ENCODE data around the gene CYLC1.

CYLC1 gene, protein sequence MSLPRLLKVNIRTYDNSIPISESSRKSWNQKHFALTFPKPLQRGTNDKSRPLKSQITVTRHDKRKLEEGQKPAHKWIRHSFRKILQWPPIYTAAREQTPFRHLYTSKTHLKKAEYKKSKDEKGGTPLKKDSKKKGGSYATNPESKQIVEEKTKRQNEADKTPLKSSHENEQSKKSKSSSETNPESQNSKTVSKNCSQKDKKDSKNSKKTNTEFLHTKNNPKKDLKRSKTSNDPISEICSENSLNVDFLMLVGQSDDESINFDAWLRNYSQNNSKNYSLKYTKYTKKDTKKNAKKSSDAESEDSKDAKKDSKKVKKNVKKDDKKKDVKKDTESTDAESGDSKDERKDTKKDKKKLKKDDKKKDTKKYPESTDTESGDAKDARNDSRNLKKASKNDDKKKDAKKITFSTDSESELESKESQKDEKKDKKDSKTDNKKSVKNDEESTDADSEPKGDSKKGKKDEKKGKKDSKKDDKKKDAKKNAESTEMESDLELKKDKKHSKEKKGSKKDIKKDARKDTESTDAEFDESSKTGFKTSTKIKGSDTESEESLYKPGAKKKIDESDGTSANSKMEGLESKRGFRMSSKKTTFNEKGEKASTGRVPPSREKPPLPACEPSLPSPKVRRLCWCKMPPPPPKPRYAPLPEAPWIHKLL

DNA sequence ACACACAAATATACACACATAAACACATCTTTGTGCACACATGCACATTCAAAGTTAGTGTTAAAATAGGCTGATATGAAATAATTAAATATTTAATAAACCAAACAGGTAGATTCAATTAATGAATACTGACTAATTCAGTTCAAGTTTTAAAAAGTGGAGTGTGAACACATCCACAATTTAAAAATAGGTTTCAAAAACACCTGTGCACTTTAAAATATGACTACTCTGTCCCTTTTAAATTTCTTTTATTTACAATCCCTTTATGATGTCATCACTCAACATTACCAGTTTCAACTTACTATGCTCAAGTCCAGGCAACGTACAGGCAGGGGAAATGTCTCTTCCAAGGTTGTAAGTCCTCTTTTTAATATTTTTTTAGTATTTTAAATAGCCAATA, at the start of gene CYLC1:
TSS of gene CYLC1 (plus strand) at position 301 of the 400 bp plus-strand sequence. CDS start at position 338, 37 bp downstream.
- Histone ChIP-seq H3K4me2 (no peak within 1 kb of the TSS), H3K9ac (no peak within 1 kb of the TSS), H3K9me3 (peaks cover 8% of the 10 kb centered on the region), H3K36me3 (no peaks in the 10 kb centered on the region), H3K27ac (no peak within 1 kb of the TSS), H3K4me1 (no peaks in the 10 kb centered on the region), H3K4me3 (no peak within 1 kb of the TSS), H3K27me3 (peaks cover 42% of the 10 kb centered on the region), H4K20me1 (no peaks in the 10 kb centered on the region)
- no peak for TF ChIP-seq Cebpa-rat (IDR thresholded peaks at IDR 0.05)

DNA sequence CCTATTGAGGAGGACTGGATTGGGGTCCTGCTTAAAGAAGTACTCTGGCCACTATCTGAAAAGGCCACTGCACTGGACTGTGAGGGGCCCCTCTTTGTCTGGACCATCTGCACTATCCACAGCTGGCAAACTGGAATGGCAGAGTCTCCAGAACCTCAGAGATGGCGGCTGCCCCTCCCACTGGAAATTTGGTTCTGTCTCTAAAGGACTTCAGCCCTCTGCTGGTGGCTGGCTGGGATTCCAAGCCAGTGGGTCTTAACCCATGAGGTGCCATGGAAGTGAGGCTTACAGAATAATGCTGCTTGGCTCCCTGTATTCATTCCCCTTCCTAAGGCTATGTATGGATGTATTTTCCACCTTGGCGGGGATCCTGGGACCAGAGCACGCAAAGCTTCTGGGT, 41.6 kb upstream of the CYLC1 start:
- Histone ChIP-seq H3K36me3 (no peaks in the 10 kb centered on the region), H4K20me1 (no peaks in the 10 kb centered on the region), H3K4me1 (no peaks in the 10 kb centered on the region), H3K9ac (no peak overlapping the region), H3K27ac (no peak overlapping the region), H3K4me2 (no peak overlapping the region), H3K4me3 (no peak overlapping the region), H3K9me3 (peaks cover 10% of the 10 kb centered on the region; the same call in 1 of the 2 replicates), H3K27me3 (peaks cover 39% of the 10 kb centered on the region)
- TF ChIP-seq Cebpa-rat (IDR thresholded peaks at IDR 0.05): no peak

DNA sequence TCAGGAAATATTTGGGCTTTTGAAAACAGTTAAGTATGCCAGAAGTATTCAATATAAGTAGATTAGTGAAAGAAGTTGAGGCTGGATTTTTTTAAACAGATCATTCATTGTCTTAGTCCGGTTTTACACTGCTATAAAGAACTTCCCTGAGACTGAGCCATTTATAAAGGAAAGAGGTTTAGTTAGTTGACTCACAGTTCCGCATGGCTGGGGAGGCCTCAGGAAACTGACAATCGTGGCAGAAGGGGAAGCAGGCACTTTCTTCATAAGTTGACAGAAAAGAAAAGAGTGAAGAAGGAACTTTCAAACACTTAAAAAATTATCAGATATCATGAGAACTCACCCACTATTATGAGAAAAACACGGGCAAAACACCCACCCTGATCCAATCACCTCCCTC, 31.1 kb upstream of the CYLC1 start:
- TF ChIP-seq Cebpa-rat (IDR thresholded peaks at IDR 0.05): no peak
- H3K27me3 ChIP-seq: peaks cover 61% of the 10 kb centered on the region
- H3K4me2 ChIP-seq: peak overlapping the region; percentile 31
- H3K9ac ChIP-seq: no peak overlapping the region
- H3K27ac ChIP-seq: 0 out of 2 replicates have a peak overlapping the region, but pooled peaks have one; percentile 33
- no peaks in the 10 kb centered on the region for H3K36me3 ChIP-seq
- no peak overlapping the region for H3K4me3 ChIP-seq
- no peaks in the 10 kb centered on the region for H3K9me3 ChIP-seq
- no peaks in the 10 kb centered on the region for H4K20me1 ChIP-seq
- H3K4me1 ChIP-seq: peaks cover 14% of the 10 kb centered on the region

DNA sequence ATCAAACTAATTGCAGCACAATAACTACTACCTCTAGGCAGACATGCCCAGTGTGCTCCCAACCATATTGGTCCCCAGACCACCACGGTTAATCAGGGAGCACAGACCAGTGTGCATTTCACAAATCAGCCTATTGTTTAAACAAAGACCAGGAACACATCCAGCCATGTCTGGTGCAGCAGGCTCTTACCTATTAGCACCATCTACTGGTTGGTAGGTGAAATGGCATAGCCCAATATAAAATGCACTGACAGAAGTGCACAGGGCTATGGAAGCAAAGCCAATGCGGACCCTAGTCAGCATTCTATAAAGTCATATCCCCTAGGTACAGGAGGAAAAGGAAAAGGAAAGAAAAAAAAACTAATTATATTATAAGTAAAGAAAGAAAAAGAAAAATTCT, 15.5 kb upstream of the CYLC1 start:
- Histone ChIP-seq H3K4me1 (no peaks in the 10 kb centered on the region), H3K9ac (no peak overlapping the region), H3K27me3 (peaks cover 14% of the 10 kb centered on the region), H3K36me3 (no peaks in the 10 kb centered on the region), H3K4me2 (no peak overlapping the region), H3K27ac (no peak overlapping the region), H3K4me3 (no peak overlapping the region), H3K9me3 (no peaks in the 10 kb centered on the region; the same call in 1 of the 2 replicates), H4K20me1 (no peaks in the 10 kb centered on the region)
- TF ChIP-seq Cebpa-rat (IDR thresholded peaks at IDR 0.05): no peak

DNA sequence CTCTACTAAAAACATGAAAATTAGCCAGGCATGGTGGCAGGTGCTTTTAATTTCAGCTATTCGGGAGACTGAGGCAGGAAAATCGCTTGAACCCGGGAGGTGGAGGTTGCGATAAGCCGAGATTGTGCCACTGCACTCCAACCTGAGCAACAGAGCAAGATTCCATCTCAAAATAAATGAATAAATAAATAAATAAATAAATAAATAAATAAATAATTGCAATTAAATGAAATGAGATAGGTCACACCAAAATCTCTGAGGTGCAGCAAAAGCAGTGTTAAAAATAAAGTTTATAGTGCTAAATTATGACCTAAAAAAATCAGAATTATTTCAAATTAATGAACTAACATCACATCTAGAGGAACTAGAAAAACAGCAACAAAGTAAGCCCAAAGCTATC, 13.6 kb upstream of the CYLC1 start:
- no peak for TF ChIP-seq Cebpa-rat (IDR thresholded peaks at IDR 0.05)
- H3K27me3 ChIP-seq: peaks cover 18% of the 10 kb centered on the region
- no peaks in the 10 kb centered on the region for H3K4me1 ChIP-seq

DNA sequence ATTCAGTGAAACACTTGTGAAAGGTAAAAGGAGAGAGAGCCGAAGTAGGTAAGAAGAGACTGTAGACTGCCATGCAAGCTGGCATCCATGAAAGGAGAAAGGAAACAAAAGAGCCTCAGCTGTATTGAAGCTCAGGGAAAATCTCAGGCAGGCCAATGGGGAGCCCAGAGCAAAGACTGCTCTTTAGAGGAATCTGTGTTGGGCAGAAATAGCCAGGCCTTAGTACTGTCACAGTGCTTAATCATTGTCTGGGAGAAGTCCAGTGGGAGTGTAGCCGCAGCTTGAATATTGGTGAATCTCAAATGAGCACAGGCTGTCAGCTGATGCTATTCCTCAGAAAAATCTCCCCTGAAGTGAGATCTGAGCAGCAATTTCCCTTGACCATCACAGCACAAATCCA, 27.6 kb downstream of the CYLC1 start:
- Histone ChIP-seq H3K4me1 (no peaks in the 10 kb centered on the region), H3K9me3 (no peaks in the 10 kb centered on the region), H3K27me3 (peaks cover 80% of the 10 kb centered on the region), H3K27ac (no peak overlapping the region), H4K20me1 (no peaks in the 10 kb centered on the region), H3K4me3 (no peak overlapping the region), H3K4me2 (no peak overlapping the region), H3K36me3 (no peaks in the 10 kb centered on the region), H3K9ac (no peak overlapping the region)
- TF ChIP-seq Cebpa-rat (IDR thresholded peaks at IDR 0.05): no peak

More for the DNA sequence above, 13.6 kb upstream of the CYLC1 start:
- no peak overlapping the region for H3K4me2 ChIP-seq
- H3K9me3 ChIP-seq: no peaks in the 10 kb centered on the region; the same call in 1 of the 2 replicates
- H3K4me3 ChIP-seq: no peak overlapping the region
- H3K9ac ChIP-seq: no peak overlapping the region
- no peak overlapping the region for H3K27ac ChIP-seq
- no peaks in the 10 kb centered on the region for H3K36me3 ChIP-seq
- H4K20me1 ChIP-seq: no peaks in the 10 kb centered on the region

DNA sequence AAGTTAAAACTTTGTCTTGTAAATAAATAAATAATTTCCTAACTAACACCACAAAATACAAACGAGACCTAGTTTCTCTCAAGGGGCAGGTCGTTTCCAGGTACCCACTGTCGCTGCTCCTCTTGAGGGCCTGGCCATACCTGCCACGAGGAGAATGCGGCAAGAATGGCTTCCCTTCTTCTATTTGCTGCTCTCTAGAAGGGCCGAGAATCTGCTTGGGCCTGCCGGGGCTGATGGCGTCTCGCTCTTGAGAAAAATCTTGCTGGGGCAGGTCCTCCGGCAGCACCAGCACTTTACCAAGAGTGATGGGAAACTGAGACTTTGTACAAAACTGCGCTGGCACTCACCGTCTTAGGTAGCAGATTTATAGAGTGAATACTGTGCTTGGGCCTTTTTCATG, 31.5 kb downstream of the CYLC1 start:
- H3K36me3 ChIP-seq: no peaks in the 10 kb centered on the region
- no peak for TF ChIP-seq Cebpa-rat (IDR thresholded peaks at IDR 0.05)
- no peak overlapping the region for H3K27ac ChIP-seq
- no peak overlapping the region for H3K9ac ChIP-seq
- H3K4me1 ChIP-seq: no peaks in the 10 kb centered on the region
- H3K4me2 ChIP-seq: no peak overlapping the region
- no peaks in the 10 kb centered on the region for H4K20me1 ChIP-seq
- H3K27me3 ChIP-seq: peaks cover 80% of the 10 kb centered on the region
- no peak overlapping the region for H3K4me3 ChIP-seq
- H3K9me3 ChIP-seq: no peaks in the 10 kb centered on the region

DNA sequence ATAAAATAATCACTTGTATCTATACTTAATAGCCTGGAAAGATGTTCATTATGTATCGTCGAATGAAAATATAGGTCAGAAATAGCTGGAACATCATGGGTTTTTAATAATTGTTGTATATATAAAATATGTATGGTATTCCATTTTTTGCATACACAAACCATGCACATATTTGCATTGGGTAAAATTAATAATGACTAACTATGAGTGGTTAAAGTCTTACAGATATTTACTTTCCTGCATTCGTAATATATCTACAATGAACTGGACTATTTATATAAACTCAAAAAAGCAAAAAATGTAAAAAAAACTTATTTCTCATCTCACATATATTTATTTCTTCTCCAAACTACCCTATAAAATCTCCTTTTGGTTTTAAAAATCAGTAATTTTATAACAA, 46.0 kb downstream of the CYLC1 start:
- TF ChIP-seq Cebpa-rat (IDR thresholded peaks at IDR 0.05): no peak
- no peak overlapping the region for H3K9ac ChIP-seq
- no peaks in the 10 kb centered on the region for H4K20me1 ChIP-seq
- H3K4me3 ChIP-seq: no peak overlapping the region
- peaks cover 18% of the 10 kb centered on the region for H3K27me3 ChIP-seq
- H3K36me3 ChIP-seq: no peaks in the 10 kb centered on the region
- no peak overlapping the region for H3K27ac ChIP-seq
- H3K4me1 ChIP-seq: no peaks in the 10 kb centered on the region
- no peak overlapping the region for H3K4me2 ChIP-seq
- no peaks in the 10 kb centered on the region for H3K9me3 ChIP-seq

DNA sequence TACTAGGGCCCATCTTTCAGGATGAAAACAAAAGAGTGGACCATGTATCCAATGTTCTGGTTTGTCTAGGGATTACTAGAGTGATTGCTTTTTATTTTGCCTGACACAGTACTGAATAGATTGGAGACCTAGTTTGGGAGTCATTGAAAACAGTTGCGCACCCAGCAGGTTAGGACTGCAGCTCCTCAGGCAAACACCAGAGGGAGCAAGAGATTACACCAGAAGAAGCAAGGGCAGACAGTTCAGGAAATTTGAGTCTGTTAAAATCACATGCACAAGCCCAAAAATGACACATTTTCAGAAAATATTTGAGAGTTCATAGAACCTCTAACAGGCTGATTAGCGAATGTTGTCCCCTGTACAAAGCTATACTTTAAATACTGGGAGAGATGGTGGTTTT, 55.6 kb downstream of the CYLC1 start:
- H3K9ac ChIP-seq: no peak overlapping the region
- no peaks in the 10 kb centered on the region for H3K9me3 ChIP-seq
- H4K20me1 ChIP-seq: no peaks in the 10 kb centered on the region
- no peaks in the 10 kb centered on the region for H3K36me3 ChIP-seq
- no peaks in the 10 kb centered on the region for H3K4me1 ChIP-seq
- H3K4me3 ChIP-seq: no peak overlapping the region
- H3K4me2 ChIP-seq: no peak overlapping the region
- peaks cover 39% of the 10 kb centered on the region; the same call in 1 of the 2 replicates for H3K27me3 ChIP-seq
- TF ChIP-seq Cebpa-rat (IDR thresholded peaks at IDR 0.05): no peak
- H3K27ac ChIP-seq: no peak overlapping the region

DNA sequence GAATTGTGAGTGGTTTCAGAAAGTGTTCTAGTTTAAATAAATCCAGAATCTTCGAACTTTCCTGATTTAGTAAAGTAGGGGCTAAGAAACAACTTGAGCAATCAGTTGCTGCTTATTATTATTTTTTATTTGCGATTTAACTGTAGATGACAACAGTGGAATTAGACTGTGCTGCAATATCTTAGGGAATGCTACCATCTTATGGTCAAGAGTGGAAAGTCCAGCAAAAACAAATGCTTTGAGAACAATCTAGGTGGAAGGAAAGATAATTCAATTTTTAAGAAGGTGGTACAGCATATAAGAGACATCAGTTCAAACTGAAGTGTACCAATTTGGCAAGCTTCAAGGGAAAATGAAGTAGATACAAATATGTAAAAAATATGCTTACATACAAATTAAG, 73.3 kb downstream of the CYLC1 start:
- no peak overlapping the region for H3K9ac ChIP-seq
- H3K4me2 ChIP-seq: no peak overlapping the region
- no peak overlapping the region for H3K4me3 ChIP-seq
- H3K36me3 ChIP-seq: no peaks in the 10 kb centered on the region
- H3K4me1 ChIP-seq: no peaks in the 10 kb centered on the region
- H4K20me1 ChIP-seq: no peaks in the 10 kb centered on the region
- H3K27me3 ChIP-seq: peaks cover 55% of the 10 kb centered on the region; the same call in 1 of the 2 replicates
- no peak overlapping the region for H3K27ac ChIP-seq
- no peak for TF ChIP-seq Cebpa-rat (IDR thresholded peaks at IDR 0.05)
- H3K9me3 ChIP-seq: no peaks in the 10 kb centered on the region
